Limb (tissue), 2 donors: Measurements from ENCODE around the gene ZNF208.
"Not testable (repeated sequence)": the region's sequence is repeated elsewhere in the genome, so short reads cannot be mapped to it uniquely, and the experiment has no call there.

Experiments used
- DNase-seq, 2 donors: peaks; one replicate each; pipeline ENCODE4 v3.0.0-alpha.2; 2016; ENCODE audit errors: extremely low spot score in 2 of 2

ZNF208 gene

DNA sequence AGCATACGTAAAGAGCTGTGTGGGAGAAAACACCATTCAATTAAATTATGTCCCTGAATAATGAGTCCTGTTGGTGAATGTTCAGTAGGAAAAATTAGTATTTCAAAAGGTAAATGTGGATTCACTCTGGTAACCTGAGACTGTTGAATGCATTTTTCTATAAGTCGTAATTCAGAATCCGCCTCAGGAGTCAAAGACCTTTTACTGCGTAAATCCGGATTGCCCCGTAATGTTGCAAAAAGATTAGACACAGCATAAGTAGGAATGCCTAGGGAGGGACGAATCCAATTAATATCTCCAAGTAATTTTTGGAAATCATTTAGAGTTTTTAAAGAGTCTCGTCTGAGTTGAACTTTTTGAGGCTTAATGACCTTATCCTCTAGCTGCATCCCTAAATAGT, 126.0 kb downstream of the ZNF208 start:
- DNase-seq = not testable (repeated sequence)

DNA sequence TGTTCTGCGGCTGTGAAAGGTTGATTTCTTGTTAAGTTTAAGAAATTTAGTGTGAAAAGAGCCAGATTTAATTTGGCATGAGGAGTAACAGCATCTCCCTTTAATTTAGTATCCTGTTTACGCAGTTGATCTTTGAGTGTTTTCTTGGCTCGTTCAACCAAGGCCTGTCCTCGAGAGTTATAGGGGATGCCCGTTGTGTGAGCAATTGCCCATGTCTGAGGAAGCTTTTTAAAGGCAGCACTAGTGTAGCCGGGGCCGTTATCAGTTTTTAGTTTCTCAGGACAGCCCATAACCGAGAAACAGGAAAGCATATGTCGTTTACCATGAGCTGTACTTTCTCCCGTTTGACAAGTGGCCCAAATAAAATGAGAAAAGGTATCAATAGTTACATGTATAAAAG, 127.2 kb downstream of the ZNF208 start:
- no peak for DNase-seq
